Measurements from ENCODE around the gene TMEM258. TPM values are rescaled to one million over a fixed set of nuclear protein-coding genes. Genes with fewer than 3 reads are reported as not detected.

The TMEM258 gene
- polyA plus RNA-seq, 2 of the 4 experiments (the other 2 are of a cell fraction): 257 to 280 TPM

DNA sequence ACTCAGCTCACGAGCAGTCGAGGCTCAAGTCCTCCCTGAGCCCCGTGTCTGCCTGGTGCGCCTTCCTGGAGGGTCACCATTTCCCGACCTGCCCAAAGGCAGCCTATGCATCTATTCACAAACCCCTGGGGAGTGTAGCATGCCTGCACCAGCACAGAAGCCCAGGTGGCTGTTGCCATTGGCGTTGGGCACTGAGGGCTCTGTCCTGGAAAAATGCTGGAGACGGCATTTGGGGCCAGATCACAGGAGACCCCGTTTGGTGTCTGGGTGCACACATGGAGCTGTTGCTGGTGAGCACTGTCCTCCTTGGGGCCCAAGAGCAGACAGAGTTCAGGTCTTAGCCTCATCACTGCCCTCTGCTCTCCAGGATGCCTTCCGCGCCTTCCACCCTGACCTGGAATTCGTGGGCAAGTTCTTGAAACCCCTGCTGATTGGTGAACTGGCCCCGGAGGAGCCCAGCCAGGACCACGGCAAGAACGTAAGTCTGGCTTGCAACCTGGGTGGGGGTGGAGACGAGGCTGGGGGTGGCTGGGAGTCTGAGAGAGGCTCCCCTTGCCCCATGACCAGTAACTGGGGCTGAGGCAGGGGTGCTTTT, 45.1 kb upstream of the TMEM258 start (continued):
- TF ChIP-seq FOXS1 (CRISPR knock-in tag; IDR thresholded peaks at IDR 0.05) (no peak), EHF (CRISPR knock-in tag; IDR thresholded peaks at IDR 0.05) (no peak), EHMT2 (IDR thresholded peaks at IDR 0.05; ENCODE audit: low read depth) (no peak), ESRRA (IDR thresholded peaks at IDR 0.05; ENCODE audit: borderline replicate concordance, low read length) (no peak), JUNB (IDR thresholded peaks at IDR 0.05) (no peak), FOSB (CRISPR knock-in tag; IDR thresholded peaks at IDR 0.05) (no peak)

DNA sequence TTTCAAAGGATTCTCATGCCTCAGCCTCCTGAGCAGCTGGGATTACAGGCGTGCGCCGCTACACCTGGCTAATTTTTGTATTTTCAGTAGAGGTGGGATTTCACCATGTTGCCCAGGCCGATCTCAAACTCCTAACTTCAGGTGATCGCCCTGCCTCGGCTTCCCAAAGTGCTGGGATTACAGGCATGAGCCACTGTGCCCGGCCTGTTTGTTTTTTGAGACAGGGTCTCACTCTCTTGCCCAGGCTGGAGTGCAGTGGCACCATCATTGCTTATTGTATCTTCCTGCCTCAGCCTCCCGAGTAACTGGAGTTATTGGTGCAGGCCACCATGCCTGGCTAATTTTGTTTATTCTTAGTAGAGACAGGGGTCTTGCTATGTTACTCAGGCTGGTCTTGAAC, 43.8 kb upstream of the TMEM258 start:
- DNase-seq (ENCODE audit: low read depth in 1 of 2, low spot score in 1 of 2) (no peak), ATAC-seq (no peak), FAIRE-seq (no peak)
- ChIA-PET CTCF (interaction anchor here (1.0 to 3.2 kb wide), 4 partner anchors 7 to 62 kb away, joined by 3 to 13 read pairs (median 5); partner anchors contain the start of gene FADS2), POLR2A (no interaction called here)
- H3K9me3 ChIP-seq: no peaks in the 10 kb centered on the region
- no peak overlapping the region for H3K4me3 ChIP-seq
- 100% methylated on average over 8 of the region's 8 CpGs for WGBS (ENCODE audit: missing lambda C conversion rate)
- H3K4me2 ChIP-seq: no peak overlapping the region
- H3K4me1 ChIP-seq: peaks cover 48% of the 10 kb centered on the region
- TF ChIP-seq, protein P1, sequence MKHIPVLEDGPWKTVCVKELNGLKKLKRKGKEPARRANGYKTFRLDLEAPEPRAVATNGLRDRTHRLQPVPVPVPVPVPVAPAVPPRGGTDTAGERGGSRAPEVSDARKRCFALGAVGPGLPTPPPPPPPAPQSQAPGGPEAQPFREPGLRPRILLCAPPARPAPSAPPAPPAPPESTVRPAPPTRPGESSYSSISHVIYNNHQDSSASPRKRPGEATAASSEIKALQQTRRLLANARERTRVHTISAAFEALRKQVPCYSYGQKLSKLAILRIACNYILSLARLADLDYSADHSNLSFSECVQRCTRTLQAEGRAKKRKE (CRISPR knock-in tag; IDR thresholded peaks at IDR 0.05; ENCODE audit: low read depth): no peak
- TF ChIP-seq PBX3 (IDR thresholded peaks at IDR 0.05) (no peak), BCL3 (IDR thresholded peaks at IDR 0.05) (no peak)
- H3K27ac ChIP-seq: no peak overlapping the region

GRCh38 chr11:61834278-61835048, 42.1 kb upstream of the TMEM258 start:
- DNase-seq (ENCODE audit: low read depth in 1 of 2, low spot score in 1 of 2): no peak
- H3K4me3 ChIP-seq: no peak overlapping the region
- no peaks in the 10 kb centered on the region for H3K9me3 ChIP-seq
- peak overlapping the region; percentile 36 to 62; a peak in 4 of 6 replicates for H3K27ac ChIP-seq
- ChIA-PET POLR2A (no interaction called here), CTCF (interaction anchor here (0.8 to 1.6 kb wide), 6 partner anchors 17 to 275 kb away, joined by 3 to 4 read pairs (median 3); partner anchors contain the start of gene FADS1)
- peak; percentile 27 to 68; a peak in 3 of 6 replicates for ATAC-seq
- 80% methylated on average over 12 of the region's 12 CpGs for WGBS (ENCODE audit: missing lambda C conversion rate)
- H3K4me1 ChIP-seq: peaks cover 65% of the 10 kb centered on the region
- TF ChIP-seq EHF (CRISPR knock-in tag; IDR thresholded peaks at IDR 0.05) (no peak), NFE2L2 (conservative IDR thresholded peaks at IDR 0.05; ENCODE audit: low read length) (no peak), TFCP2L1 (CRISPR knock-in tag; IDR thresholded peaks at IDR 0.05) (no peak), ZNF302 (CRISPR knock-in tag; IDR thresholded peaks at IDR 0.05) (no peak), MAFK (IDR thresholded peaks at IDR 0.05; ENCODE audit: partially characterized antibody) (no peak), RCOR1 (IDR thresholded peaks at IDR 0.05; ENCODE audit: low read depth, low read length) (no peak), ZFP36 (IDR thresholded peaks at IDR 0.05; ENCODE audit: borderline replicate concordance, partially characterized antibody) (no peak), RNF2 (IDR thresholded peaks at IDR 0.05; ENCODE audit: borderline replicate concordance, low read depth) (no peak), FOSB (CRISPR knock-in tag; IDR thresholded peaks at IDR 0.05) (no peak), PBX3 (IDR thresholded peaks at IDR 0.05) (no peak), BHLHE40 (IDR thresholded peaks at IDR 0.05; ENCODE audit: low read depth, low read length) (no peak), CBX8 (IDR thresholded peaks at IDR 0.05) (no peak), HMGXB4 (CRISPR knock-in tag; IDR thresholded peaks at IDR 0.05; ENCODE audit: borderline replicate concordance) (no peak), PHF8 (IDR thresholded peaks at IDR 0.05; ENCODE audit: borderline replicate concordance, low read depth) (no peak), ESRRA (IDR thresholded peaks at IDR 0.05; ENCODE audit: borderline replicate concordance, low read length) (no peak)
- TF ChIP-seq, protein P2, sequence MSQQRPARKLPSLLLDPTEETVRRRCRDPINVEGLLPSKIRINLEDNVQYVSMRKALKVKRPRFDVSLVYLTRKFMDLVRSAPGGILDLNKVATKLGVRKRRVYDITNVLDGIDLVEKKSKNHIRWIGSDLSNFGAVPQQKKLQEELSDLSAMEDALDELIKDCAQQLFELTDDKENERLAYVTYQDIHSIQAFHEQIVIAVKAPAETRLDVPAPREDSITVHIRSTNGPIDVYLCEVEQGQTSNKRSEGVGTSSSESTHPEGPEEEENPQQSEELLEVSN (IDR thresholded peaks at IDR 0.05; ENCODE audit: borderline replicate concordance, low read depth): no peak
- TF ChIP-seq, protein P1 (CRISPR knock-in tag; IDR thresholded peaks at IDR 0.05; ENCODE audit: low read depth): no peak
- FAIRE-seq: no peak
- H3K4me2 ChIP-seq: peak overlapping the region; percentile 41

Measured in A549 (cell line).